ENCODE data around the gene KIF11. TPM values are rescaled to one million over a fixed set of nuclear protein-coding genes. Genes with fewer than 3 reads are reported as not detected.

The KIF11 gene
- total RNA-seq = 6.5 and 42.0 TPM in 2 replicates

GRCh38 chr10:92592761-92593618 is at the start of gene KIF11:
Gene KIF11, plus strand, starts transcription at chr10:92593130. Its CDS starts 246 bp downstream, at chr10:92593376.

GRCh38 chr10:92573798-92574547 is 19.0 kb upstream of the KIF11 start, which contains the start of gene IDE:
Gene IDE, minus strand, starts transcription at chr10:92574093. Its CDS starts 74 bp downstream, at chr10:92574019.

GRCh38 chr10:92689663-92690210 is 96.8 kb downstream of the KIF11 start, which contains the start of gene HHEX:
Gene HHEX, plus strand, starts transcription at chr10:92689955. Its CDS starts 32 bp downstream, at chr10:92689987.

Other genes with a start within 250 kb of the KIF11 start
- gene IDE, start 19.0 kb upstream of the KIF11 start, total RNA-seq = 19.2 and 19.9 TPM in 2 replicates
- 1.7 and 7.1 TPM in 2 replicates for gene HHEX, start 96.8 kb downstream of the KIF11 start, total RNA-seq

Measured in regular cardiac myocyte (primary cell).